SJCRH30 (cell line): ENCODE measurements around the gene EBPL. TPM values are rescaled to one million over a fixed set of nuclear protein-coding genes. Genes with fewer than 3 reads are reported as not detected.

Source experiments
- DNase-seq, 2 experiments: peaks; one replicate each; pipeline ENCODE4 v3.0.0-alpha.2; 2015 to 2020
- H3K27ac ChIP-seq: fragments of 250-450 bp; sonication (Bioruptor Pico); 2 replicates; pipeline ENCODE4 v1.5.1; 2020; ENCODE audit warnings: mild to moderate bottlenecking, moderate library complexity
- H3K27me3 ChIP-seq: fragments of 250-450 bp; sonication (Bioruptor Pico); 2 replicates; pipeline ENCODE4 v1.5.1; 2020; ENCODE audit warnings: mild to moderate bottlenecking, moderate library complexity
- H3K36me3 ChIP-seq: fragments of 250-450 bp; sonication (Bioruptor Pico); 2 replicates; pipeline ENCODE4 v1.5.1; 2020; ENCODE audit warnings: mild to moderate bottlenecking, moderate library complexity
- H3K4me1 ChIP-seq: fragments of 250-450 bp; sonication (Bioruptor Pico); 2 replicates; pipeline ENCODE4 v1.5.1; 2020; ENCODE audit warnings: mild to moderate bottlenecking, moderate library complexity
- H3K4me3 ChIP-seq: fragments of 250-450 bp; sonication (Bioruptor Pico); 2 replicates; pipeline ENCODE4 v1.5.1; 2020; ENCODE audit warnings: mild to moderate bottlenecking, moderate library complexity
- H3K9me3 ChIP-seq: fragments of 250-450 bp; sonication (Bioruptor Pico); replicated peaks from 2 replicates; pipeline ENCODE4 v1.5.1; 2020; ENCODE audit warnings: mild to moderate bottlenecking, moderate library complexity
- total RNA-seq: library from RNA; depleted of rRNA; stranded (reverse); fragments of >200 nt; shearing (Covaris generic); gene quantifications from 2 replicates; pipeline ENCODE4 v1.2.3, GENCODE V29; 2014

The EBPL gene
- total RNA-seq, 1 experiment from 2014 or later: 56.6 TPM

DNA sequence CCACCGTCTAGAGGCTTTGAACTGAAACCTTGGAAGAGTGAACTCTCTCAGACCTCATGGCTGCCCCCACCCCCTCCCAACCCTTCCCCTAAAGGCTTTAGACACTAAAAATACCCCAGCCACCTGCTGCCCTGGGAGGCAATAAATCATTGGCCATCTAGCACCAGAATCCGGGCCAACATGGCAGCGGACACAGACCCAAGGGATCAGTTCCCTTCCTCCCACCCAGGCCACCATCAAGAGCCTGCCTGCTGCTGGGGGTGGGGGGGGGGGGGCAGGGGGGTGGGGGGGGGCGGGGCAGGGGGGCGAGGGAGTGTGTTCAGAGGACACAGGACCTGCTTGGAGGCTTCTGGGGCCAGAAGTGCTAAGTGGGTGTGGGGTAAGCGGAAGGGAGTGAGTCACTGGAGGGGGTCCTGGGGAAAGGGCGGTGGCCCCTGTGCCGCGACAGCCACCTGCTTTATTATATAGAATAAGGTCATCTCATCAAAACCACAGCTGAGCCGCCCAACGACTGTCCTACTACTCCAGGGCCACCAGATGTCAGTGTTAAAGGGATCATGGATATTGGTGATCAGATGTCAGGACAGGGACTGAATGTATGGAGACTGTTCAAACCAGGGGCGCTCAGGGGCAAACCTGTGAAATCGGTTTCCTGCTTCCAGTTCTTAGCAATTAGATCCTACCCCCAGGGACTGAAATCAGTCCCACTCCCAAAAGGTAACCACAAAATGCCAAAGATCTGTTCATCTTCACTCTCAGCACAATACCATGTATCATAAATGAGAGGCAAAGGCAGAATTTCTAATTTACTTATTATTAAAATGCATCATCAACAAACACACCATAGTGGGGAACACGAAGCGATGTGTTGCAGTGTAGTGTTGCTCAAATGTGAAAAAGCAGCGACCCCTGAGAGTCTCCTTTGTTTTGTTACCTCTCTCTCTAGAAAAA, 38.7 kb downstream of the EBPL start:
- no peak overlapping the region for H3K27ac ChIP-seq
- H3K27me3 ChIP-seq: no peaks in the 10 kb centered on the region
- H3K9me3 ChIP-seq: no peaks in the 10 kb centered on the region
- H3K36me3 ChIP-seq: no peaks in the 10 kb centered on the region
- peak; percentile 55 to 78 for DNase-seq
- peaks cover 6% of the 10 kb centered on the region for H3K4me1 ChIP-seq
- no peak overlapping the region for H3K4me3 ChIP-seq

DNA sequence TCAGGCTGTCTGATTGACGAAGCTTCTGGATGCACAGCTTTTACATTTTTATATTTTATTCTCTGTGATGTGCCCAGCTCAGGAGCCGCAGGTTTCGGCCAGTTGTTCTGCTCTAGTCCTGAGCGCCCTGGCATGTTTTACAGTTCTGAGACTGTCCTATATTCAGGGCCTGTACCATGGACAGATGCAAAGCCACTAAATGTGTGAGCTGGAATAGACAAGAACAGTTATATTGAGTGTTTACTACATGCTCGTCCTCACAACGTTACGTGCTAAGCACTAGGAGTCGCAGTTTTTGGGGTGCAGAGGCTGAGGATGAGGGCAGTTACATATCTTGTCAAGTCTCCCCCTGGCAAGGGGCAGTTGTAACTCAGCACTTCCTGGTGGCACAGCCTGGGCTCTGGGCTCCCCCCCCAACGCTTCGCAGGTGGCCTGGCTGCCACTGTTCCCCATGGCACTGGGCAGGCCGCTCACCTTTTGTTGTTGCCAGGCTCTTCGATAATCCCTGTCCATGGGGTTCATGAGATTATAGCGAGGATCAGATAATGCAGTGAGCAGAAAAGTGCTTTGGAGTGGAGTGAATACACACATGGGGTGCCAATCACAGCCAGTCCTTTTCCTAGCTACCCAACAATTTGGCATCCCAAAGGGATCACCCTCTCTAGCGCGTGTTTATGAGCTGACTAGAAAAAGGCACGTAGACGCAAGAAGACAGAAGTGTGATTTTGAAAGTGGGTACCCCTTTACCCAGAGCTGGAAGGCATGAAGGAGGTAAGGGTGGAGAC, 39.5 kb downstream of the EBPL start:
- no peak for DNase-seq
- H3K27ac ChIP-seq: no peak overlapping the region

DNA sequence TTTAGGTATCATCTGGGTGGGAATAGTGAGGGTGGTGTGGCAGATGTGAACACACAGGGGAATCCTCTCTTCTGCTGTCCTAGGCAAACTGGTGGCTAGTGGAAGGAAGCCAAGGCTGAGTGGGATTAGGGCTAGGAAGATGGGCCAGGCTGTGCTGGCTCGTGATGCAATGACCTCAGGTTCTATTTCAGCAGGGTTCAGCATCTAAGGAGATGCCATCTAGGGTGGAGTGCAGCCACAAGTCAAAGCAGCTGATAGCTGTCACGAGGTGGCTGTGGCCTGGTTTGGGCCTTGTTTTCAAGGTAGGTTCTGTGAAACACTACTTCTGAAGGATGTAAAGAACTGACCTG, 41.3 kb downstream of the EBPL start:
- no peak overlapping the region for H3K27ac ChIP-seq
- H3K4me3 ChIP-seq: no peak overlapping the region
- no peaks in the 10 kb centered on the region for H3K9me3 ChIP-seq
- H3K36me3 ChIP-seq: no peaks in the 10 kb centered on the region
- no peak for DNase-seq
- no peaks in the 10 kb centered on the region for H3K27me3 ChIP-seq
- peaks cover 6% of the 10 kb centered on the region for H3K4me1 ChIP-seq

More for the DNA sequence above, 39.5 kb downstream of the EBPL start:
- Histone ChIP-seq H3K27me3 (no peaks in the 10 kb centered on the region), H3K36me3 (no peaks in the 10 kb centered on the region), H3K4me1 (peaks cover 6% of the 10 kb centered on the region), H3K9me3 (no peaks in the 10 kb centered on the region), H3K4me3 (no peak overlapping the region)

DNA sequence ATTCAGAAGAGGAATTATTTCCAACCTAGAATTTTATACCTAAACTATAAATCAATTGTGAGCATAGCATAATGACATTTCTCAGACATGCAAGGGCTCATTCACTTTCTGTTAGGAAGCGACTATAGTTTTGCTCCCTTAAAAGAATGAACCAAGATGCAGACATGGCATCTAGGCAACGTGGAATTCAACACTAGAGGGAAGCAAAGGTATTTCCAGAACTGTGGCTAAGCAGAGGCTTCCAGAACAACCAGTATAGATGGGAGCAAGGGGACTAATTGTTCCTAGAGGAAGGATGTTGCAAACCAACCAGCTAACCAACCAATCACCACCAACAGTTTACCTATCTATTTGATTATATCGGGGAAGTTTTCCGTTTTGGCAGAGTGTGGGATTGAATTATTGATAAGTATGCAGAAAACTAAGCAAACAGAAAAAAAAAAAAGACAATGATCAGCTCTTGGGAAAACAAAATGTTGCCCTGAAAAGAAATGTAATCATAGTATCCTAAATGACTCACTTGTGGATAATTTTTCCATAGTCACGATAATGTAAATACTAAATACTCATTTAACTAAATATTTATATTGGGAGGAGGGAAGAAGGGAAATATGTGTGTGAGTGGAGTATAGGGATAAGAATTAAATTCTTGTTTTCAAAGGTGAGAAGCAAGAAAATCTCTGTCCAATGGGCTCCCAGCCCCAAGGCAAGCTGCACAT, 41.9 kb downstream of the EBPL start:
- Histone ChIP-seq H3K4me1 (peaks cover 6% of the 10 kb centered on the region), H3K36me3 (no peaks in the 10 kb centered on the region), H3K27me3 (no peaks in the 10 kb centered on the region), H3K9me3 (no peaks in the 10 kb centered on the region), H3K27ac (no peak overlapping the region), H3K4me3 (no peak overlapping the region)
- DNase-seq: peak in 1 of 2 experiments; percentile 38

DNA sequence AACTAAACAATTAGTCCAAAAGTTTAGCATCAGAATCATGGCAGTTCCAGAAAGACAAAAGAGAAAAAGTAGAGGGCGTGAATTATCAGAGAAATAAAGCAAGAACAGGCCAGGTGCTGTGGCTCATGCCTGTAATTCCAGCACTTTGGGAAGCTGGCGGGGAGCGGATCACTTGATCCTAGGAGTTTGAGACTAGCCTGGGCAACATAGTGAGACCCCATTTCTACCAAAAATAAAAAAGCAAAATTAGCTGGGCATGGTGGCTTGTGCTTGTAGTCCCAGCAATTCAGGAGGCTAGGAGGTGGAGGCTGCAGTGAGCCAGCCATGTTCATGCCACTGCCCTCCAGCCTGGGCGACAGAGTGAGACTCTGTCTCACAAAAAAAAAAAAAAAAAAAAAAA, 44.6 kb downstream of the EBPL start:
- Histone ChIP-seq H3K9me3 (no peaks in the 10 kb centered on the region), H3K4me3 (no peak overlapping the region), H3K4me1 (no peaks in the 10 kb centered on the region), H3K27me3 (no peaks in the 10 kb centered on the region), H3K27ac (no peak overlapping the region), H3K36me3 (no peaks in the 10 kb centered on the region)
- no peak for DNase-seq

DNA sequence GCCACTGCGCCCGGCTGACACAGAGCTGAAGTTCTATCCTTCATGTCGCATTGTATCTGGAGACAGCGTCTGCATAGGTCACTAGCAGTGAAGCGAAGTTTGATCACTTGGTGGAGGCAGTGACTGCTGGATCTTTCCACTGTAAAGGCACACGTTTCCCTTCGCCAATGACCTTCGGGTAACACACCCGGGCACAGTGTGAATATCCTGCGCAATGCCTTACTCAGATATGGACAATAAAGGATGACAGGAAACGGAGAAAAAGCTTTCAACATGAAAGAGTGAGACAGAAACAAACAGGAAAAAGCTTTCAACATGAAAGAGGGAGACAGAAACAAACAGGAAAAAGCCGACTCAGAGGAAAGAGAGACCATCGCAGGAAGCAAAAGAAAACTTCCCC, 45.8 kb downstream of the EBPL start:
- Histone ChIP-seq H3K36me3 (no peaks in the 10 kb centered on the region), H3K4me1 (no peaks in the 10 kb centered on the region), H3K4me3 (no peak overlapping the region), H3K9me3 (no peaks in the 10 kb centered on the region), H3K27me3 (no peaks in the 10 kb centered on the region), H3K27ac (no peak overlapping the region)
- no peak for DNase-seq

DNA sequence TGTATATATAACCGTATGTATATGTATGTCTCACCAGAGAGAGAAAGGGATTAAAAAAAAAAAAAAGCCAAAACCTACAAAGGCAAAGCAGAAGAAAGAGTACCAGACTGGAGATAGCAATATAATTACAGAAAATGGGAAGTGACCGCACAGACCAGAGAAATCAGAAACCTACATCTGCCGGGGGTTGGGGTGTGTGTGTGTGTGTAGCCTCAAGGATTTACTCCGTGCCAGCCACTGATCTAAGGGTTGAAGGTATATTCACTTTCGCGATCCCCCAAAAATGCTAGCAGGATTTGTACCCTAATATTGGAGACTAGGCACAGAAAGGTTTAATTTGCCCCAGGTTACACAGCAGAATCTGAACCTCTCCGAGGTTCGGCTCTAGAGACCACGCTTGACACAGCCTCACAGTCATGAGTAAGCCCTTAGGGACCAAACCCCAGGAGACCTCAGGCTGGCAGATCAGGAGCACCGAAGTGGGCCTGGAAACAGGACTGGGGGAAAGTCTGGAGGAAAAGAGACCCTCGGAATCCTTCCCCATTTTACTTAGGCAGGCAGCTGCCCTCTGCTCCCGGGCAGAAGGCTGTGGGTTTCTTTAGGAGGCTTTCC, 48.1 kb downstream of the EBPL start:
- H3K36me3 ChIP-seq: no peaks in the 10 kb centered on the region
- H3K4me1 ChIP-seq: no peaks in the 10 kb centered on the region
- H3K27ac ChIP-seq: no peak overlapping the region
- no peak overlapping the region for H3K4me3 ChIP-seq
- H3K27me3 ChIP-seq: no peaks in the 10 kb centered on the region
- H3K9me3 ChIP-seq: no peaks in the 10 kb centered on the region
- no peak for DNase-seq

DNA sequence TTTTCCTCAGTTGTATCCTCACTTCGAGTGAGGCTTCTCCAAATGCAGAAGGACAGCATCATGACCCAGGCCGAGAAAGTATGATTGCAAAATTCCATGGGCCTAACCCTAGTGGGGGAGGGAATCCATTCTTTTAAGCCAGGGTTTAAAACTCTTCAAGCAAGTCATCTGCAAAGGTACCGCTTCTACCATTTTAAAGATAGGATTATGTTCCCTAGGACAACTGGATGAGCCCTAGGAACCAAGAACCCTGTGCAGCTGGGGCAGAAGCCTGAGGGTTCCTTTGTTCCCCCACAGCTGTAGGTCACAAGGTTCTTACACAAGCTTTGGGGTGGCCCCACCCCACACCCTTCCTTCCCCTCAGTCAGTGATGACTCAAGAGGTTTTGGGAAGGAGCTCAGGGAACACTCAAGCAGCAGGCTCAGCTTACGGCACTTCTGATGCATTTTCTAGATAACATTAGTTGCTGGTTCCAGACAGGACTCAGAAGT, 49.4 kb downstream of the EBPL start:
- peak in 1 of 2 experiments; percentile 7 for DNase-seq

DNA sequence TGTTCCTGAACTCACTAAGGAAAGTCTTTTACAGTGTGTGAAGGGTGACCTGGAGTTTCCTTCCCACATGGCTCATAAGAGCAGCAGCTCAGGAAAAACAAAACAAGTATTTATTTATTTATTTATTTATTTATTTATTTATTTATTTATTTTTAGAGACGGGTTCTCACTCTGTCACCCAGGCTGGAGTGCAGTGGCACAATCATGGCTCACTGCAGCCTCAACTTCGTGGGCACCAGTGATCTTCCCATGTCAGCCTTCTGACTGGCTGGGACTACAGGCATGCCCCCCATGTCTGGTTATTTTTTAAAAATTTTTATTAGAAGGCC, 52.6 kb downstream of the EBPL start:
- Histone ChIP-seq H3K36me3 (no peaks in the 10 kb centered on the region), H3K27ac (no peak overlapping the region), H3K9me3 (no peaks in the 10 kb centered on the region), H3K4me1 (no peaks in the 10 kb centered on the region), H3K4me3 (no peak overlapping the region), H3K27me3 (no peaks in the 10 kb centered on the region)
- no peak for DNase-seq

More for the DNA sequence above, 49.4 kb downstream of the EBPL start:
- no peaks in the 10 kb centered on the region for H3K4me1 ChIP-seq
- no peak overlapping the region for H3K4me3 ChIP-seq
- H3K9me3 ChIP-seq: no peaks in the 10 kb centered on the region
- no peaks in the 10 kb centered on the region for H3K36me3 ChIP-seq
- no peaks in the 10 kb centered on the region for H3K27me3 ChIP-seq
- no peak overlapping the region for H3K27ac ChIP-seq

DNA sequence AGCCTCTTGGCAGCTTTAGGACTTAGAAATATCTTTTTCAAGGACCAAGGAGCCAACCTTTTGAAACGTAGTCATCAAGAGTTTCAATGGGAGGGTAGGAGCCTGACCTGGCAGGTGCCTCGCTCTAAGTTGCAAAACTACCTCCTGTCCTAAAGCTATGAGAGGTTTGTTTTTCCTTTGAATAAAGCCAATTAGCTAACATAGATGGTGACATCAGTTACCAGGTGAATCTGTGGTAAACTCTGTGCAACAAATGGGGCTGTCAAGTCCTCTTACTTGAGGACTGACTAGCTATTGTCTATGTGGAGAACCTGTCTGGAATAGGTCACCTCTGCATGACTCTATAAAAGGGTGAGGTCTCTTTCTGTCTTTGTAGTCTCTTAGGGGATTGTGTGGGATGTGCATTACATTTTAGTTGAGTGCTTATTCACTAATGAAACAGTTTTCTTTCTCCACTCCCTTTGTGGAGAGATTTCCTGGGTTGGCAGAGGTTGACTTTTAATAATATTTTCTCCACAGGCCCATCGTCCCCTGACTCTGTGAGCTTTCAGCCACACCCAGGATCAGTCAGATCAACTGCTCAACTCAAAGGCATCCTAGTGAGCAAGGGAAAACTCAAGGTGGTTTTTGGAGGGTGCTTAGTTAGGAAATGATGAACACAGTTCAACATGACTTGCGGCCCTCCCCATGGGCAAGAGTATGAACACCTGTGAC, 53.1 kb downstream of the EBPL start:
- Histone ChIP-seq H3K27me3 (no peaks in the 10 kb centered on the region), H3K4me3 (no peak overlapping the region), H3K27ac (no peak overlapping the region), H3K9me3 (no peaks in the 10 kb centered on the region), H3K4me1 (no peaks in the 10 kb centered on the region), H3K36me3 (no peaks in the 10 kb centered on the region)
- no peak for DNase-seq

DNA sequence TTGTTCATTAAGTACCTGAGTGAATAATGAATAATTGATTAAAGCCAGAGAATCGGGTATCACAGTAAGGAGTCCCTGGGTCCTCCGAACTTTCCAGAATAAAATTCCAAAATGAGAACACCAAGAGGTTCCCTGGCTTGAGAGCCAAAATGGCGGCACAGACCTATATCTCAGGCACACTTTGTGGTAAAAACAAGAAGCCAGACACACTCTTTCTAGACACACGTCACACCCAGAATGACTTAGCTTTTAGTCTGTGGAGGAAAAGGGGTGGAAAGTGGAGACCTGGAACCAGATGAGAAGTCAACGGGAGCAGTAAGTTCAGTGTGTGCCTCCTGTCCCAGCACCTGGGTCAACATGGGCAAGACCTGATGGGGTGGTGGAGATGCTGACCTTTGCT, 54.6 kb downstream of the EBPL start:
- Histone ChIP-seq H3K36me3 (no peaks in the 10 kb centered on the region), H3K27me3 (no peaks in the 10 kb centered on the region), H3K9me3 (no peaks in the 10 kb centered on the region), H3K4me1 (no peaks in the 10 kb centered on the region), H3K4me3 (no peak overlapping the region), H3K27ac (no peak overlapping the region)
- no peak for DNase-seq

DNA sequence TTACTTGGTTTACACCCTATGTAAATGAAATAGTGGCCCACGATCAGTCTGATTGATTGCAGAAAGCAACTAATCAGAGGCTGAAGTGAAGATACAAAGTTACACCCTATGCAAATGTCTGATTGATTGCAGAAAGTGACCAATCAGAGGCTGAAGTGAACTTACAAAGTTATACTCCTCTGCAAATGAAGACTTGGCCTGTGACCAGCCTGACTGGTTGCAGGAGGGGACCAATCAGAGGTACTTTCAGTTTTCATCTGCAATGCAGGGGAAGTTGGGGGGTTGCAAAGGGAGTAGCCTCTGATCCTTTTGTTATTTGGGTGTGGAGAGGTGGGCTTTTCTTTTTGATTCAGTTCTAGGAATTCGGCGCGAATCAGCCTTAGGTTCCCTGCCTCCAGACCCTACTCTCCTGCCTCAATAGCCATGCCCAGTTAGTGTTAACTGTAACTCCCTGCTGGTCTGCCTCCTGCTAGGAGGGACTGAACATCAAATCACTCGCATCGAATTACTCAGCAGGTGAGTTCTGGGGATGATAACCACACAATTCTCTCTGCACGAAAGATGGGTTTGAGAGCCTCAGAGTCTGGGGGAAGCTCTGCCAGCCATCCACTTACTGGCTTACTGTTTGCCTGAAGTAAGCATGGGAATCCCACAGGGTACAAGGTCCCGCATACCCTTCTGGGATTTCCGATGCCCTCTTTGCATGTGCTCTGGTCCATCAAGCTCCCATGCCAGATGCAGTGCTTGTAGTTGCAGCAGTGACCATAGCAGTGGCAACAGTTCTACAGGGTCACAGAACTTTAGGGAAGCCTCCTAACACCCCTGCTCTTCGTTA, 55.5 kb downstream of the EBPL start:
- no peak overlapping the region for H3K27ac ChIP-seq
- H3K9me3 ChIP-seq: no peaks in the 10 kb centered on the region
- no peaks in the 10 kb centered on the region for H3K27me3 ChIP-seq
- H3K36me3 ChIP-seq: no peaks in the 10 kb centered on the region
- no peak for DNase-seq
- no peak overlapping the region for H3K4me3 ChIP-seq
- H3K4me1 ChIP-seq: no peaks in the 10 kb centered on the region

DNA sequence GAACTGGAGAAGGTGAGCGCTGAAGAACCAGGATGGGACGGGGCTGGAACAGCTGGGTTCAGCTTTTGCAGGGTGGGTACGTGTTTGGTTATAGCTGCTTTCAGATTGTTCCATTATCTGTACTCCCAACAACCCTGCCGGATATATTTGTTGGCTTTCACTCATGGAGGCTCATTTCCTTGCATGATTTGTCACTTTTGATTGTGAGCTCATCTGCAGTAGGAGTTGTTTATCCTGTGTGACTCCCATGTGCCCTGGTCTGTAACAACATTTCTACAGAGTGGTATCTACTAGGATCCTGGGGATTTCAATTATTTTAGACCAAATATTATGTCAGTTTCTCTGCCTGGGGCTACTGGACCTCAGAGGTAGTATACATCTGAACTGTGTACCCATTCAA, 57.6 kb downstream of the EBPL start:
- H3K4me1 ChIP-seq: no peaks in the 10 kb centered on the region
- H3K27me3 ChIP-seq: no peaks in the 10 kb centered on the region
- H3K27ac ChIP-seq: no peak overlapping the region
- no peak overlapping the region for H3K4me3 ChIP-seq
- no peak for DNase-seq
- H3K36me3 ChIP-seq: no peaks in the 10 kb centered on the region
- no peaks in the 10 kb centered on the region for H3K9me3 ChIP-seq
